ENCODE results near the gene SLC26A11.

GRCh38 chr17:80262291-80262690 lies 42.1 kb downstream of the SLC26A11 start:
- TF ChIP-seq CTCF (IDR thresholded peaks at IDR 0.05) = no peak
- no peak for TF ChIP-seq POLR2AphosphoS5 (IDR thresholded peaks at IDR 0.05)
- no peak for TF ChIP-seq POLR2A (IDR thresholded peaks at IDR 0.05; ENCODE audit: low read depth)

Data from esophagus muscularis mucosa (tissue), 3 donors.